SW 1271 (cell line): ENCODE data around the gene ACKR4.
A peak's percentile ranks its signal among the peaks of the same experiment; 100 is the strongest.
"Not testable (repeated sequence)": the region's sequence is repeated elsewhere in the genome, so short reads cannot be mapped to it uniquely, and the experiment has no call there.

Experiments
- DNase-seq, 2 experiments: peaks; one replicate each; lab custom pipeline; 2025; lab: John Stamatoyannopoulos, UW

The ACKR4 gene

DNA sequence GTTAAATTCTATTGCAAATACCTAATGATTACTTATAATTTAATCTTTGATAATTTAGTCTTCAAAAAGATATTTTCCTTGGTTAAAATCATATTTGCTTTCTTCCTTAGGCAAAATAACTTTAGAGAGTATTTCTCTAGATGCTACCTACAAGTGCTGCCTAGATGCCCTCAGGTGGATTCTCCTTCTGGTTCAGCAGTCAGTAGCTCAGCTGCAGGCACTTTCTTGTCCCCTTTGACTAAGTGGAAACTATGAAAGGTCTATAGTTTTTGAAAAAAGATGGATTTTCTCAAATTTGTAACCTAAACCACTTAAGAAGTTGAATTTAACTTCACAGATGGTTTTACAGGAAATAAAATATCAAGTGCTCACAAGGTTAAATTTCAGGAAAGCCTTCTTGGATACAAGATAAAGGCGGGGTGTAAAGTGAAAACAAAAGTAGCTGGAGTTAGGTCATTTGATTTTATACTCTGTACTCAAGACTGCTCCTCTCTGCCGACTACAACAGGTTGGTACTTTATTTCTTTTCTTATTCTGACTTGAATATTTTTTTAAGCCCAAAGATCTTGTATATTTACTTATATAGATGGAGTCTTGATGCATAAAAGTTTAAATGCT lies at the start of gene ACKR4:
Gene ACKR4, plus strand, starts transcription at position 455 of the 618 bp plus-strand sequence. CDS start 3,128 bp downstream, outside the sequence.
- DNase-seq, result no peak

DNA sequence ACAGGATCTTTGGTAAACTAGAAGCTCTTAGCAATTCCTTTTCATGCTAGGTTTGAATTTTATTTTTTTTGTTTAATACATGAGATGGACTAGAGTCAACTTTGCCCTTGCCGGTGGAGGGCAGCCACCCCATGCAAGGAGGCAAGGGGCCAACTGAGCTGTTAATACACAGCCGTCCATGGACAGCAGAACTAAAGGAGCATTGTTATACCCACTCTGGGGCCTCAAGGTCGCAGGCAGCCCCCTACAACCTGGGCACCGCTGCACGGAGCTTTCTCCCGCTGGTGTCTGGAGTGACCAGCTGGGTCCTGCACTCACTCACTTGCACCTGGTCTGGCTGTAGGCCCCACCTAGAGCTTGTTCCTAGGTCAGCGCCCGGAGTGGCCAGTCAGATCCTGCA lies 47.9 kb upstream of the ACKR4 start:
- no peak for DNase-seq

DNA sequence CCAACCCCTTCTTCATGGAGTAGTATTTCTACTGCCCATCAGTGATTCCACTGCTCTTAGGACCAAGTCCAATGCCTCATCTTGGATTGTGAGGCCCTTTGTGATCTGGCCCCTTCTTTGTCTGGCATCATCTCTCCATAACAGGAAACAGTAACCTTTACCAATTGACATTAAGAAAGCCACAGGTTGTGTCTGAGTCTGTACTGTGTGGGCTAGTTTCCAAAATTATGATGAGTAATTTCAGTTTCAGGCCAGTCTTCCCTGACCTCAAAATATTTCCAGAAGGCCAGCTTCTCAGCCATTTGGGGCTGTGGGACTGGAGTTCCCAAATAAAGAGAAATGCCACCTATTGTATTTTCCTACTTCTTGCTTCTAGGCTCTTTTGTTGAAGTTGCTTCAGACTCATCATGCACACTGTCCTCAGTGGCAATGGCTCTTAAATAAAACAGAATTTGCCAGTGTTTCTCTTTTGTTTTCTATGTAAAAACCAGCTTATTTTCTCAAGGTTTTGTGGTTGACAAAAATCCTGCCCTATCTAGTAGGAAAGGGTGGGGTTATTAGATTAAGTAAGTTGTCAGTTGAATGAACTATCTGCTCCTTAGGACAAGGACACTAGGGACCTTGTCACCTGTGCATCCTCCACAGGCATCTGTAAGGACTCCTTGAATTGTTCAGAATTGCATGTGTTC lies 47.0 kb upstream of the ACKR4 start:
- DNase-seq, result no peak

DNA sequence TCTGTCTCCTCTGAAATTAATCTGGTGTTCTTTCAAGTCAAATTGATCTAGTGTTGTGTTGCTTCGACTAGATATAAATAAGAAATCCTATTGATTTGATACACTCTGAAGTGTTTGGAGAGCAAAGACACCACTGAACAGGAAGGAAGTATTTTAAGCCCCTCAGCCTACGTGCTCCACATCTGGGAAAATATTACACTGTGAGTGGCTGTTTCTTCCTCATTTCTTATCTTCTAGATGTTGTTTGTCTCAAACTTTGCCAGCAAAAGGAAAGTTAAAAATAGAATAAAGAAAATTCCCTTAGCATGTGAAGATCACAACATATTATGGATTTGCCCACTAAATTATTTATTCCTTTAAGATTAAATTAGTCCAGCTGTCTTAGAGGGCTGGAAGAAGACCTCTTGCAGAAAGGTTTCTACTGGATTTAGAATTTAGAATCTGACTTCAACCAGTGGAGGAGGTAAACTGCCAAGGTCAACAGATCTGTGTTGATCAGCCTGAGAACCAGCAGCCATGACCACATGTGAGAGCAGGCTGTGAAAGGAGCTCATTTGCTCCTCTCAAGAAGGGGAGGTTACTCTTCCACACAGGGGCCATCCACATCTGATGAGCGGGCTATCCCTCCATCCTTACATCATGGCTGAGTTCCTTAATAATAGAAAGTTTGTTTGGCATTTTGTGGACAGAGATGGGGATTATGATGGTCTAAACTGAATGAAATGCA lies 46.3 kb upstream of the ACKR4 start:
- DNase-seq, result no peak

DNA sequence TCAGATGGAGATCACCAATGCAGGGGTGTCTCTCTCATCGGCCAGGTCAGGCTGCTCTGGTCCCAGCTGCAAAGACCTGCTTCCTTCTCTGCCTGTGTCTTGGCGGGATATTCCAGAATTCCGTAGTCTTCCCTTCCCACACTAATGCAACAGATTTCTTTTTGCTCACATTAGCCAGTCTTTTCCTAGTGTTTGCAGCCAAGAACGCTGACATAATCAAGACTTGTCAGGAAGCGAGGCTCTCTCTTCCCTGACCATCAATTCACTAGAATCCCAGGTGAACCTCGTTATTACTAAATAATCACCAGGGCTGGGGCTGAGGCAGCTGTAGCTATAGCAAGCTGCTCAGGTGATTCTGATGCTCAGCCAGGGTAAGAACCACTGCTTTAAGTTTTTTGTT lies 43.2 kb upstream of the ACKR4 start:
- no peak for DNase-seq

DNA sequence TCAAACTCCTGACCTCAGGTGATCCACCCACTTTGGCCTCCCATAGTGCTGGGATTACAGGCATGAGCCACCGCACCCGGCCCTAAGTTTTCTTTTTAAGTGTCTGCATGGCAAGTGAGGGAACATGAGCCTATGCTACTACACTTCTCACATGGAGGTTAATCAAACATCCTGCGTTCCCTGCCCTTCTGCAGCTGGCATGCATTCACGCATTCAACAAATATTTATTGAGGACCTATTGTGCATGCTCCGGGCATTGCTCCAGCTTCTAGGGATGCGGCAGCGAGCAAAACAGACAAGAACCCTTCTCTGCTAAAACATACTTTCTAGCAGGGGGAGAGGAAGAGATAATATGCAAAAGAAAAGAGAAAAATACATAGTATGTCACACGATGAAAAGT lies 42.6 kb upstream of the ACKR4 start:
- DNase-seq, result no peak

DNA sequence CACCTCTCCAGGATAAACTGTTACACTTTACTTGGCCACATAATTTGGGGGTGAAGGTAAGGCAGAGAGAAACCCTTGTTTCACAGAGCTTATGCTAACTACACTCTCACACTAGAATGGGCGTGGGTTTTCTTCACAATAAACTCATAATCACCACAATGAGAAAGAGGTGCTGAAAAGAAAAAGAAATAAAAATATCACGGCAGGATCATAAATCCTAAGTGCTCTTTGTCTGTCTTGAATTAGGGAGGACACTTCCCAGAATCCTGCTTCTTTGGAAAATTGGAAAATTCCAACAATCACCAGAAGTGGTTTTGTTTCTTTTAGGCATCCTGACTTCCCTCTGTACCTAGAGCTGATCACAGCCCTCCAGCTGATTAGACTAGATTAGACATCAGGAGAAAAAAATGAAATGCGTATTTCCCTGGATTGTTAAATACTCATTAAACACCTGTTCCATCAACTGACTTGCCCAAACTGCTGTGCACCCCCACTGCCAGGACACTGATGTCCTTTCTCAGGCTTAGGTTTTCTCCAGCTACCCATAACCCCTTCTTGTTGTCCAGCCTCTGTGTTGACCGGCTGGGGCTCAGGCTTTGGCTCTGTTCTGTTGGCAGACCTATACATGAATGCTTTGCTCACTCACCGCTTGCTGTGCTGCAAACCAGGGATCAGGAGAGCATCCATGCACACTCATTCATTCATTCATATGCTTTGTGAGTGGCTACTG lies 41.6 kb upstream of the ACKR4 start:
- no peak for DNase-seq

DNA sequence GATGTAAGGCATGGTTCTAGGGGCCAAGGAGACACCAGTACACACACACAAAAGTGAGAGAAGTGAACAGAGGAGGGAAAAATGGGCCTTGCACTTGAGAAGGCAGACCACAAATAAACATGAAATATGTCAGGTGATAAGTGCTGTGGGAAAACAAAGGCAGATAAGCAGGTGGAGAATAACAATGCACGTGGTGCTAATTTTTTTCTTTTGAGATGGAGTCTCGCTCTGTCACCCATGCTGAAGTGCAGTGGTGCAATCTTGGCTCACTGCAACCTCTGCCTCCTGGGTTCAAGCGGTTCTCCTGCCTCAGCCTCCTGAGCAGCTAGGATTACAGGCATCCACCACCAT lies 41.1 kb upstream of the ACKR4 start:
- not testable (repeated sequence) for DNase-seq

DNA sequence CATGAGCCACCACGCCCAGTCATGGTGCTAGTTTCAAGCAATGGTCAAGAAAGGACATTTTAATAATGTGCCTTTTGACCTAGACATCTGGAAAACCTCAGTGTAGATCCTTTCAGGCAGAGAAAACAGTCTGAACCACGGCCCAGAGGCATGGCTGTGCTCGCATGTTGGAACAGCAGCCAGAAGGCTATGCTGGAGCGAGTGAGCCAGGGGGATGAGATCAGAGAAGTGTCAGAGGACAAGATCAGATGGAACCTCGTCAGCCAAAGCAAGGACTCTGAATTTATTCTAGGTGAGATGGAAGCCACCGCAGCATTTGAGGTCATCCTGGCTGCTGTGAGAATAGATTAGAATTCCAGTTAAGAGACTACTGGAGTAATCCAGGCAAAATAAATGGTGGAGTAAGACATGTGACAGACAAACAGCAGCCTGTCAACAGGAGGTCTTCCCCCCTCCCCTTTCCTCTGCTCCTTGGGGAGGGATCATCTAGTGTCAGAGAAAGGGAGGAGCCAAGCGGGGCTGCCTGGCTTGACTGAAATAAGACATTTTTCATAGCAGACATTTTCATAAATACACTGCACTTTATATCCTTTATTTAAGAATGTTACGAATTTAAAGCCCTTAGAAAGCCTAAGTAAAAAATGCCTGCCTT lies 40.4 kb upstream of the ACKR4 start:
- no peak for DNase-seq

DNA sequence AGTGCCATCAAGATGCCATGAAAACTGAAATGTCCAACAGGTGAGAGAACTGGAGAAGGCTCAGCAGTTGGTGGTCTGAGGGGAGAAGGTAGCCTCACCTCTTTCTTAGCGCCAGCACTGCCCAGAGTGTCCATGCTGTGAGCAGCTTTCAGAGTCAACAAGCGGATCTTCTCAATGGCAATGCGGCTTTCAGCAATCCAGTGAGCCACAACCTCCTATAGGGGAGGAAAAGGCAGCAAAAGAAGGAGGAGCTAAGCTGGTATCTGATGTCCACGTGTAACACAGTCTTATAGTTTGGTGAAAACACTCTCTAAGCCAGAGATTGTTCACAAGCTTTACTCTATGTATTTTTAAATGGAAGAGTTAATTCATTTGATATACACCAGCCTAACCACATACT lies 36.1 kb upstream of the ACKR4 start:
- no peak for DNase-seq

DNA sequence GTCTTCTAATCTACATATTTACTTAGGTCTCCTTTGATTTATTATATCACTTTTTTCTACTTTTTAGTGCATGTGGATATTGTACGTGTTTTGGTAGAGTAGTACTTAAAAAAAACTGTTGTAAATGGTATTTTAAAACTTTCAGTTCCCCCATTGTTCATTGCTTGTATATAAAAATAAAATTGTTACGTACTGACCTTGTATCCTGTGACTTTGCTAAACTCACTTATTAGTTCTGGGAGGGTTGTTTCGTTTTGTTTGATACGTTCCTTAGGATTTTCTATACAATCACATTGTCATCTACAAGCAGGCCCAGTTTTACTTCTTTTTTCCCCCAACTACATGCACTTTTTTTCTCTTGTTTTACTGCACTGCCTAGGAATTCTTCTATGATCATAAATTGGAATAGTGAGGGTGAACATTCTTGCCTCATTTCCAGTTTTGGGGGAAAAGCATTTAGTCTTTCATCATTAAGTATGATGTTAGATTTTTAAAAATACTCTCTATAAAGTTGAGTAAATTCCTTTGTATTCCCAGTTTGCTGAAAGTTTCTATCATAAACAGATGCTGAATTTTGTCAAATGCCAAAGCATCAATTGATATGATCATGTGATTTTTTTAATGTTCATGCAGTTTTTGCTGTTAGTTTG lies 33.5 kb upstream of the ACKR4 start:
- no peak for DNase-seq

DNA sequence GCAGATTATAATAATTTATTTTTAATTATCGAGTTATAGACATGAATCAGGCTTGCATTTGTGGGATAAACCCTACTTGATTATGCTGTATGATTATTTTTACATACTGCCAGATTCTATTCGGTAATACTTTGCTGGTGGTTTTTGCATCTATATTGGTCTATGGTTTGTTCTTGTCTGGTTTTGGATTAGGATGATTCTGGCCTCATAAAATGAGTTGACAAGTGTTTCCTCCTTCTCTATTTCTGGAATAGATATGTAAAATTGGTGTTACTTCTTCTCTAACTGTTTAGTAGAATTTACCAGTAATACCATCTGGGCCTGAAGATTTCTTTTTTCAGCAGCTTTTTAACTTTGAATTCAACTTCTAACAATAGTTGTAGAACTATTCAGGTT lies 33.0 kb upstream of the ACKR4 start:
- DNase-seq, result no peak

DNA sequence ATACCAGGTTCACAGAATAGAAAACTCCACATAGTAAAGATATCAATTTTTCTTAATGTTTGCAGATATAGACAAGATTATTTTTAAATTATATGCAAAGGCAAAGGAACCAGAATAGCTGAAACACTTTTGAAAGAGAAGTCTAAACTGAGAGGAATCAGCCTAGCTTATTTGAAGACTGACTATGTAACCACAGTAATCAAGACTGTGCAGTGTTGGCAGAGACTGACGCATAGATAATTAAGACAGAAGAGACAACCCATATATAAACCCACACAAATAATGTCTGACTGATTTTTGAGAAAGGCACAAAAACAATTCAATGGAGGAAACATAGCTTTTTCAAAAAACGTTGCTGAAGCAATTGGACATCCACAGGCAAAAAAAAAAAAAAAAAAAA lies 28.6 kb upstream of the ACKR4 start:
- no peak for DNase-seq

DNA sequence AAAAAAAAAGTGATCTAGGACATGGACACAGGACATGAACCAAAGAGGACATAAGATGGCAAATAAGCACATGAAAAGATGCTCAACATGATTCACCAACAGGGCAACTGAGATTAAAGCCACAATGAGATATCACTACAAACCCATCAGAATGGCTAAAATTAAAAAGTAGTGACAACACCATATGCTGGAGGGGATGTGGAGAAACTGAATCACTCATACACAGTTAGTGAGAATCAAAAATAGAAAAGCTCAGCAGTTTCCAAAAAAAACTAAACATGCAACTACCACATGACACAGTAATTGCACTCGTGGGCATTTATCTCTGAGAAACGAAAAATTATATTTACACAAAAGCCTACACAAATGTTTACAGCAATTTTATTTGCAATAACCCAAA lies 27.9 kb upstream of the ACKR4 start:
- no peak for DNase-seq

DNA sequence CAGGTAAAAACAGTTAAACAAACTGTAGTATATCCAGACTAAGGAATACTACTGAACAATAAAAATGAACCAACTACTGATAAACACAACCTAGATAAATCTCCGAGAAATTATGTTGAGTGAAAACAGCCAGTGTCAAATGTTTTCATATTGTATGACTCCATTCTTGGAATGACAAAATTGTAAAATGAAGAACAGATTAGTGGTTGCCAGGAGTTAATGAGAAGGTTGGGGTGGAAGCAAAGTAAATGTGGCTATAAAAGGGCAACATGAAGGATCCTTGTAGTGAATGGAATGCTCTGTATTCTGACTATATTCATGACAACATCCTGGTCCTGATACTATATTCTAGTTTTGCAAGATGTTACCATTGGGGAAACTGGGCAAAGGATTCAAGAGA lies 27.5 kb upstream of the ACKR4 start:
- no peak for DNase-seq

DNA sequence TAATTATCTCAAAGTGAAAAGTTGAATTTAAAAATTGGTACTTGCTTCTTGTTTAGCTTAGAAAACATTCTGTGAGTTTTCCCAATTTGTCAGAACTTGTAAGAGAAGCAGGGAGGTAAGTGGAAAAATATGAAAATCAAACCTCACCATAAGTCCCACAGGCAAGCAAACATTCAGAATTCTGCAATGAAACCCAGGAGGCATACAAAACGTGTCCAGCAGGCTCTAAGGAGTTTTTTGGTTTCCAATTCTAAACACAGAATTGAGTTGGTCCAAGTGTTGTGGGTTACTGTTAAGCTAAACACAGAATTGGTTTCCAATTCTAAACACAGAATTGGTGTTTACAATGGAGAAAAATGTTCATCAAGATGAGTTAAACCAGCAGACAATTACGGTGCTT lies 27.1 kb upstream of the ACKR4 start:
- DNase-seq, result no peak

DNA sequence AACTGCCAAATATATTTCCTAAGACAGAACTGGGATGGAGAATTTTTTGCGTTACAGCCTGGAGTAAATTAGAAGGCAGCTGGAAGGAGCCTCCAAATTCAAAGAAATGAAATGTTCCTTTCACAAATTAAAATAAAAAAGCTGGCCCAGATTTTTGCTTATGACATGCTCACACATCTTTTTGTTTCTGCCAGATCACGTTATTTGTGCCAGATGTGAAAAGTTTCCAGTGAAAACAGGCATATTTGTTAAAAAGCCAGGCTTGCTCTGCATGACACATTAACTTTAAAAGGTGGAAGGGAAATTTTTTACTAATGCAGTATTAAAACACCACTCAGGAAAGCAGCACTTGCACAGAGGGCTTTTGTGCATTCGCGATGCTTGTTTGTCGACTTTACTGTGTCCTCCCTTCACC lies 23.3 kb upstream of the ACKR4 start:
- DNase-seq, result no peak

DNA sequence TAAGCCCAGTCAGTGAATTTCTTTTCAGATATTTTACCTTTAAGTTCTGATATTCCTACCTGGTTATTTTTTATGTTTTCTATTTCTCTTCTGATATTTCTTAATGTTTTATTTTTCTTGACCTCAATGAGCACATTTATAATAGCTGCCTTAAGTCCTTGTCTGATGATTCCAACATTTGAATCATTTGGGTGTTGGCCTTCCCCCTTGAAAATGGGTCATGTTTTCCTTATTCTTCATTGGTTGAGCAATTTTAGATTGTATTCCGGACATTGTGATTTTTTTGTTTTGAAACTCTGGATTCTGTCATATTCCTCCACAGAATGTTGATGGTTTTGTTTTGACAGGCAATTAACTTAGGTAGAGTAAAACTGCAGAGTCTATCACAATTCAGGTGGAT lies 9.7 kb upstream of the ACKR4 start:
- DNase-seq, result no peak

DNA sequence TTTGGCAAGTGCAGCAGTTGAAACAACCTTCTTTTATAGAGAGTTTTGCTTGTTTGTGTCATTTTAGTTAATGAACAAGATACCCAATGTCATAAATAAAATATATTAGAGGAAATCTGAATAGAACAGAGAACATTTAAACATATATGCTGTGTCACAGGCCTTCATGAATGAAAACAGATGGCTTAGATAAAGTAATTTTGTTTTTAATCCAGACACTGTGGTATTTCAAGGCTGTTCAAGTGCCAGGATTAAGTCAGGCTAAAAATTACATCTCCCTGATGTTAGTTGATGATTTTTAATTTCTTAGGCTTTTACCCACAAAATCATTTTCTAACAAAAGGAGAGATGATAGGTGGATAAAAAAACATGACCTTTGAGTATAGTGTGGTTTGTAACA lies 4.9 kb upstream of the ACKR4 start:
- DNase-seq, result no peak

DNA sequence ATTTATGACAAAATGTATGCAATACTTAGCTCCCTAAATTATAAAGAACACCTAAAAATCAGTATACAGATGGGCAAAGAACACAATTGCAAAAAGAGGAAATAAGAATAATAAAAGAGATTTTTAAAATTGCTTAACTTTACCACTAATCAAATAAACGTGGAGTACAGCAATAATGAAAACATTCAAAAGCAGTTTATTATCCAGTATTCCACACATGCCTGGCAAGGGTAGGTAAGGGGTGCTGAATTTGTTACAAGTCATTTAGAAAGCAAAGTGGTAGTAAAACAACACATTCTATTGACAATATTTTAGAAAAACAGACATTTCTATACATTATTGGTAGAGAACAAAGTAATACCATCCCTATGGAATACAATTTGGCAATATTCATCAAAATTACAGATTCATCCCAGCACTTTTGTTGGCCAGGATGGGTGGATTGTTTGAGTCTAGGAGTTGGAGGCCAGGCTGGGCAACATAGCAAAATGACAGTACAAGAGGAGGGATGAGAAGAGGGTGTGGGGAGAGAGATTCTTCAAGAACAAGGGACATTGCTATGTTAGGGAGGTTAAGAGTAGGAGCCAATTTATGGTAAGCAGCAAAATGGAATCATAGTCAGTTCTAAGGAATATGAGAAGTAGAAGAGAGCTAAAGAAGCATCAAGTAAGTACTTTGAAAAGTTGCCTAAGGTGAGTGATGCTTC lies 3.7 kb upstream of the ACKR4 start:
- no peak for DNase-seq

DNA sequence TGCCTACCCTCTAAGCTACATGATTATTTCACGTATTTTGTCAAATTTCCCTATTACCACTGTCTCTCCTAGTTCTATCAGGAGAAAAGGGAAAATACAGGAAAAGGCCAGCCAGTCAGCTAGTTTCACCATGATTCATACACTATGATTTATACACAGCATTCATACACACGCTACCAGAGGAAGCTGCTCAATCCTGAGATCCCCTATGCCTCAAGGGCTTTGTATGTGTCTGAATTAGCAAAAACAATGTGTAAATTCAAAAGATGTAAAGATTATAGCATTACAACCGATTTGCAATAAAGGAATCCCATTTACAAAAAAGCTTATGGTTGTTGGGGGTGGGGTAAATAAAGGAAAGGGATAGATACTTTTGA lies 3.1 kb upstream of the ACKR4 start:
- peak; percentile 8 to 76 for DNase-seq
